Mucosa of stomach (tissue), 1 donor: Measurements from ENCODE around the gene GRIP1.

Experiments
- H3K27me3 ChIP-seq: one replicate; pipeline ENCODE4 v1.7.0; 2013; ENCODE audit warnings: mild to moderate bottlenecking, low read length; ENCODE audit not compliant: control insufficient read depth, insufficient read depth
- H3K36me3 ChIP-seq: one replicate; pipeline ENCODE4 v1.7.0; 2013; ENCODE audit warnings: low read length; ENCODE audit not compliant: control insufficient read depth, insufficient read depth
- H3K4me1 ChIP-seq: one replicate; pipeline ENCODE4 v1.7.0; 2013; ENCODE audit warnings: mild to moderate bottlenecking, low read length; ENCODE audit not compliant: control insufficient read depth, insufficient read depth
- H3K4me3 ChIP-seq: one replicate; pipeline ENCODE4 v1.7.0; 2013; ENCODE audit warnings: low read length
- H3K9ac ChIP-seq: one replicate; pipeline ENCODE4 v1.7.0; 2013; ENCODE audit warnings: mild to moderate bottlenecking, low read length, moderate library complexity
- H3K9me3 ChIP-seq: one replicate; pipeline ENCODE4 v1.7.0; 2013; ENCODE audit warnings: mild to moderate bottlenecking, low read length, moderate library complexity; ENCODE audit not compliant: control insufficient read depth
- donor health status: Pancreatic carcinoma.

Gene GRIP1

GRCh38 chr12:66449531-66449930 is 229.3 kb downstream of the GRIP1 start:
- Histone ChIP-seq H3K9ac (no peak overlapping the region), H3K27me3 (no peaks in the 10 kb centered on the region), H3K4me3 (no peak overlapping the region), H3K9me3 (no peaks in the 10 kb centered on the region), H3K36me3 (no peaks in the 10 kb centered on the region), H3K4me1 (no peaks in the 10 kb centered on the region)

DNA sequence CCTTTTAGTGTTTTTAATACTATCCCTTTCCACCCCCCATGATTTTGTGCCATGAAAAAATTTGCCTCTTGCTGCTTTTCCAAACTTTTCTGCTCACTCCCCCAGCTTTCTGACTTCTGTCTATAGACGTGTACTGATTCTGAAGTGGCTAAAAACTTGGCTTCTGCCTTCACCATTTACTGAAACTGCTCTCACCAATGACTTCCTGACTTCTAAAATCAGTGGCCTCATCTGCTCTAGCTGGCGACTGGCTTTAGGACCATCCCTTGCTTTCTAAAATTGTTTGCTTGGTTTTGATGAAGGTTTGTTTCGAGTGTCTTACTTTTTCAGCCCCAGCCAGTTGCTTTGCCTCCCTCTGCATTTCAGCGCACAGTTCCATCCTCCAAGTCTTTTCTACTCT is 231.2 kb downstream of the GRIP1 start:
- Histone ChIP-seq H3K36me3 (no peaks in the 10 kb centered on the region), H3K9ac (no peak overlapping the region), H3K4me1 (no peaks in the 10 kb centered on the region), H3K9me3 (no peaks in the 10 kb centered on the region), H3K27me3 (no peaks in the 10 kb centered on the region), H3K4me3 (no peak overlapping the region)

- H3K9ac ChIP-seq, result no peak overlapping the region
- H3K27me3 ChIP-seq, result no peaks in the 10 kb centered on the region
- H3K4me1 ChIP-seq, result no peaks in the 10 kb centered on the region
- no peak overlapping the region for H3K4me3 ChIP-seq
- H3K9me3 ChIP-seq, result no peaks in the 10 kb centered on the region
- H3K36me3 ChIP-seq, result no peaks in the 10 kb centered on the region
Observed at GRCh38 chr12:66446276-66446675, 232.6 kb downstream of the GRIP1 start.

DNA sequence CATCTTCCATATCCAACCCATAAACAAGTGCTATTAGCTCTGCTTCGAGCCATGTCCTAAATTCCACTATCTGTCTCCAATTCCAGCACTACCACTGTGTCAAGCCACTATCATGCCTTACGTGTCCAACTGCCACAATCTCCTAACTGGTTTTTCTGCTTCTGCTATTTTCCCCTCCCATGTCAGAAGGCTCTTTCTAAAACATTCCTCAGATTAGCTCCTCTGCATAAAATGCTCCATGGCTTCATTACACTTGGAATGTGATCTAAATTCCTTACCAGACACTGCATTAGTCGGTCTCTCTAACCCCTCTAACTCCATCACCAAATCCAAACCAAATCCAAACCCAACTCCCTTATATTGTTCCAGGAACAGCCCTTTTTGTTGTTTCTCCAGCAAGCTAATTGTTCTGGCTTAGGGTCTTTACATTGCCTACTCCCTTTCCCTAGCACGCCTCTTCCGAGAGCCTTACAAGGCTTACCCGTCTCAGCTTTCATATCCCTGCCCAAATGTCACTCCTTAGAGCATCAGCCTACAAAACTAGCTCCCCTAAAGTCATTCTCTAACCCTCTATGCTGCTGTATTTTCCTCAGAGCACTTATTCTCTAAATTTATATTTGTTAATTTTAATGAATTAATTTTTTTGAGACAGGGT is 236.8 kb downstream of the GRIP1 start:
- Histone ChIP-seq H3K4me3 (no peak overlapping the region), H3K36me3 (no peaks in the 10 kb centered on the region), H3K27me3 (no peaks in the 10 kb centered on the region), H3K9me3 (no peaks in the 10 kb centered on the region), H3K4me1 (no peaks in the 10 kb centered on the region), H3K9ac (no peak overlapping the region)

- peaks cover 3% of the 10 kb centered on the region for H3K27me3 ChIP-seq
- H3K9ac ChIP-seq, result no peak overlapping the region
- no peaks in the 10 kb centered on the region for H3K9me3 ChIP-seq
- no peaks in the 10 kb centered on the region for H3K4me1 ChIP-seq
- H3K36me3 ChIP-seq, result no peaks in the 10 kb centered on the region
- H3K4me3 ChIP-seq, result no peak overlapping the region
Observed at GRCh38 chr12:66438601-66439000, 240.3 kb downstream of the GRIP1 start.

GRCh38 chr12:66430106-66430505 is 248.8 kb downstream of the GRIP1 start:
- H3K4me1 ChIP-seq, result no peaks in the 10 kb centered on the region
- H3K9me3 ChIP-seq, result no peaks in the 10 kb centered on the region
- H3K36me3 ChIP-seq, result no peaks in the 10 kb centered on the region
- H3K27me3 ChIP-seq, result no peaks in the 10 kb centered on the region
- H3K9ac ChIP-seq, result no peak overlapping the region
- H3K4me3 ChIP-seq, result no peak overlapping the region

DNA sequence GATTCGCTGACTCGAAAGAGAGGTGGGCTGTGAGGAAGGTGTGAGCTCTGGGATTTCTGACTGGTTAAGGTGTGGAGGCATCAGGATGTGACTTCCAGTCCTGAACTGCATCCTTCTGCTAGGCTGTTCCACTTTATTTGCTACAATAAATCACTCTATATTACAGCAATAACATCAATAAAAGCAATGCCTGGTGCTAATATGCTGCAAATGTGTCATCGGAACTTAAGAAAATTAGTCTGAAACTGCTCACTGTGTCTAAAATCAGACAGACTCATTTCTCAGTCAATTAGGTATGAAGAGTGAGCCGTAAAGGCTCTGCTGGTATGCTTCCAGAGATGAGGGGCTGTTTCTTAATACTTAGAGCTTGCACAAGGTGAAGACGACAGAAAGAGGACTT is 250.0 kb downstream of the GRIP1 start:
- Histone ChIP-seq H3K4me3 (no peak overlapping the region), H3K27me3 (no peaks in the 10 kb centered on the region), H3K9ac (no peak overlapping the region), H3K36me3 (no peaks in the 10 kb centered on the region), H3K9me3 (no peaks in the 10 kb centered on the region), H3K4me1 (no peaks in the 10 kb centered on the region)

- no peaks in the 10 kb centered on the region for H3K36me3 ChIP-seq
- H3K27me3 ChIP-seq, result no peaks in the 10 kb centered on the region
- H3K4me1 ChIP-seq, result no peaks in the 10 kb centered on the region
- H3K9me3 ChIP-seq, result no peaks in the 10 kb centered on the region
- H3K9ac ChIP-seq, result no peak overlapping the region
- H3K4me3 ChIP-seq, result no peak overlapping the region
Observed at GRCh38 chr12:66428261-66428660, 250.6 kb downstream of the GRIP1 start.

DNA sequence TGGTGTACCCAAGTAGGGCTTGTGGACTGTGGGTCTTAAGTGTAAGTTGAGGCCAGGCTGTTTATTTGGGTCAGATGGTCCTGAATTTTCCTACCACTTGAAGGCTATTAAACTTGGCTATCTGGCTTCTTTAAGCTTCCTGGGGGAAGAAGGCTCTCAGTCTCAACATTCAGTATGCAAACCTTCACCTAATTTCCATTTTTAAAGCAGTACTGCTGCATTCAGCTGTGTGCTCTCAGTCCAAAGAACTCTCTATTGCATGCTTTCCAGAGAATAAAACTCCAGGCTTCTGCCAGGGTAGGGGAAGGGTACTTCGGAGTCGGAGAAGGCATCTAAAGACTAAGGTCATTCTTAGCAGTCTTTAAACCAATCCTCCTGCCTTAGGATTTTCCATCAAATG is 252.2 kb downstream of the GRIP1 start:
- no peak overlapping the region for H3K4me3 ChIP-seq
- no peaks in the 10 kb centered on the region for H3K9me3 ChIP-seq
- no peaks in the 10 kb centered on the region for H3K36me3 ChIP-seq
- H3K4me1 ChIP-seq, result no peaks in the 10 kb centered on the region
- H3K27me3 ChIP-seq, result no peaks in the 10 kb centered on the region
- H3K9ac ChIP-seq, result no peak overlapping the region

GRCh38 chr12:66423266-66423665 is 255.6 kb downstream of the GRIP1 start:
- Histone ChIP-seq H3K36me3 (no peaks in the 10 kb centered on the region), H3K4me1 (no peaks in the 10 kb centered on the region), H3K27me3 (no peaks in the 10 kb centered on the region), H3K9ac (no peak overlapping the region), H3K9me3 (no peaks in the 10 kb centered on the region), H3K4me3 (no peak overlapping the region)

GRCh38 chr12:66418908-66419307 is 260.0 kb downstream of the GRIP1 start:
- Histone ChIP-seq H3K4me1 (no peaks in the 10 kb centered on the region), H3K27me3 (no peaks in the 10 kb centered on the region), H3K4me3 (no peak overlapping the region), H3K36me3 (no peaks in the 10 kb centered on the region), H3K9me3 (no peaks in the 10 kb centered on the region), H3K9ac (no peak overlapping the region)

GRCh38 chr12:66417217-66417616 is 261.7 kb downstream of the GRIP1 start:
- H3K9ac ChIP-seq, result no peak overlapping the region
- no peak overlapping the region for H3K4me3 ChIP-seq
- H3K27me3 ChIP-seq, result no peaks in the 10 kb centered on the region
- no peaks in the 10 kb centered on the region for H3K4me1 ChIP-seq
- no peaks in the 10 kb centered on the region for H3K9me3 ChIP-seq
- no peaks in the 10 kb centered on the region for H3K36me3 ChIP-seq
